HCT116 (cell line): ENCODE measurements around the gene TMTC1.

Source experiments
- CBX3 ChIP-seq: IDR thresholded peaks from 2 replicates; pipeline ENCODE4 v1.6.1; 2012; ENCODE audit warnings: low read depth
- CTCF ChIP-seq, 3 experiments: fragments of 200-600 bp in 1 of 3; sonication (generic) in 1 of 3; IDR thresholded peaks in 2 of 3; conservative IDR thresholded peaks in 1 of 3; 2 replicates each; pipeline ENCODE4 v1.5.1; 2012 to 2017; ENCODE audit warnings: low read depth in 2 of 3, low read length in 2 of 3, antibody characterized with exemption in 1 of 3, borderline replicate concordance in 1 of 3, control low read depth in 1 of 3, mild to moderate bottlenecking in 1 of 3, mixed read lengths in 1 of 3, mixed run types in 1 of 3, moderate library complexity in 1 of 3; ENCODE audit not compliant: insufficient read depth in 1 of 3
- EZH2 ChIP-seq: fragments of 200-600 bp; sonication (generic); IDR thresholded peaks from 2 replicates; pipeline ENCODE4 v1.6.1; 2017; ENCODE audit warnings: antibody characterized with exemption, mixed run types
- POLR2A ChIP-seq: IDR thresholded peaks from 2 replicates; pipeline ENCODE4 v1.7.0; 2011; ENCODE audit warnings: borderline replicate concordance; ENCODE audit not compliant: insufficient read depth, insufficient read length; ENCODE audit errors: extremely low read depth
- POLR2AphosphoS5 ChIP-seq: IDR thresholded peaks from 2 replicates; pipeline ENCODE4 v1.6.1; 2011; ENCODE audit warnings: mild to moderate bottlenecking, low read depth, low read length, moderate library complexity
- SIN3A ChIP-seq: IDR thresholded peaks from 2 replicates; pipeline ENCODE4 v1.6.1; 2012; ENCODE audit warnings: low read depth
- TCF7L2 ChIP-seq: IDR thresholded peaks from 2 replicates; pipeline ENCODE4 v1.7.0; 2011; ENCODE audit warnings: borderline replicate concordance, inconsistent platforms; ENCODE audit not compliant: insufficient read depth, insufficient read length; ENCODE audit errors: extremely low read depth

GRCh38 chr12:29698756-29699155 lies 85.0 kb downstream of the TMTC1 start:
- TF ChIP-seq POLR2A = no peak
- TF ChIP-seq CTCF (IDR thresholded peaks at IDR 0.05 in 2 of 3, conservative IDR thresholded peaks at IDR 0.05 in 1 of 3; ENCODE audit: borderline replicate concordance in 1 of 3, insufficient read depth in 1 of 3, low read depth in 2 of 3, low read length in 2 of 3) = no peak
- no peak for TF ChIP-seq CBX3
- TF ChIP-seq SIN3A = no peak
- no peak for TF ChIP-seq POLR2AphosphoS5
- TF ChIP-seq EZH2 = no peak
- TF ChIP-seq TCF7L2 = no peak
